H9 (cell line): ENCODE data around the gene POFUT1. TPM values are rescaled to one million over a fixed set of nuclear protein-coding genes. Genes with fewer than 3 reads are reported as not detected.

Source experiments
- DNase-seq: peaks from one replicate; pipeline ENCODE4 v3.0.0-alpha.2; 2017
- H2AFZ ChIP-seq: one replicate; pipeline ENCODE4 v1.6.1; 2013; ENCODE audit warnings: mild to moderate bottlenecking, low read length, control low read depth, moderate library complexity
- H2AK5ac ChIP-seq: 2 replicates; pipeline ENCODE4 v1.6.1; 2013; ENCODE audit warnings: low read length, control low read depth, mixed read lengths; ENCODE audit not compliant: insufficient read length
- H2BK120ac ChIP-seq: one replicate; pipeline ENCODE4 v1.6.1; 2013; ENCODE audit warnings: low read depth, mild to moderate bottlenecking, low read length, control low read depth, inconsistent platforms; ENCODE audit not compliant: poor library complexity, severe bottlenecking
- H2BK12ac ChIP-seq: 2 replicates; pipeline ENCODE4 v1.6.1; 2013; ENCODE audit warnings: low read length, control low read depth, mixed read lengths, low read depth; ENCODE audit not compliant: insufficient read length
- H2BK15ac ChIP-seq: 2 replicates; pipeline ENCODE4 v1.6.1; 2013; ENCODE audit warnings: low read depth, low read length, control low read depth
- H2BK20ac ChIP-seq: one replicate; pipeline ENCODE4 v1.6.1; 2013; ENCODE audit warnings: low read depth, mild to moderate bottlenecking, low read length, control low read depth, inconsistent platforms; ENCODE audit not compliant: poor library complexity, severe bottlenecking
- H2BK5ac ChIP-seq: 2 replicates; pipeline ENCODE4 v1.6.1; 2013; ENCODE audit warnings: low read length, control low read depth, mixed read lengths; ENCODE audit not compliant: insufficient read length
- H3K14ac ChIP-seq: 2 replicates; pipeline ENCODE4 v1.6.1; 2013; ENCODE audit warnings: low read length, control low read depth; ENCODE audit not compliant: insufficient read depth
- H3K18ac ChIP-seq: 2 replicates; pipeline ENCODE4 v1.6.1; 2013; ENCODE audit warnings: low read depth, mild to moderate bottlenecking, mixed read lengths, low read length, control low read depth; ENCODE audit not compliant: insufficient read length
- H3K23ac ChIP-seq: 2 replicates; pipeline ENCODE4 v1.6.1; 2013; ENCODE audit warnings: low read length, control low read depth, mixed read lengths, low read depth; ENCODE audit not compliant: insufficient read length
- H3K23me2 ChIP-seq: 2 replicates; pipeline ENCODE4 v1.6.1; 2013; ENCODE audit warnings: low read depth, mild to moderate bottlenecking, mixed read lengths, low read length, control low read depth; ENCODE audit not compliant: insufficient read length, poor library complexity, severe bottlenecking
- H3K27ac ChIP-seq: 2 replicates; pipeline ENCODE4 v1.5.1; 2013; ENCODE audit warnings: low read length, control low read depth, mixed read lengths, low read depth; ENCODE audit not compliant: insufficient read length
- H3K27me3 ChIP-seq: 2 replicates; pipeline ENCODE4 v1.6.1; 2013; ENCODE audit warnings: low read length, control low read depth, inconsistent platforms; ENCODE audit not compliant: insufficient read depth
- H3K4ac ChIP-seq: 2 replicates; pipeline ENCODE4 v1.6.1; 2013; ENCODE audit warnings: low read depth, mild to moderate bottlenecking, control low read depth, inconsistent platforms, low read length, moderate library complexity
- H3K4me1 ChIP-seq: 2 replicates; pipeline ENCODE4 v1.6.1; 2013; ENCODE audit warnings: low read length, control low read depth, inconsistent platforms; ENCODE audit not compliant: insufficient read depth
- H3K4me2 ChIP-seq: 2 replicates; pipeline ENCODE4 v1.6.1; 2013; ENCODE audit warnings: low read length, control low read depth, mixed read lengths; ENCODE audit not compliant: insufficient read length, insufficient read depth
- H3K56ac ChIP-seq: 2 replicates; pipeline ENCODE4 v1.6.1; 2013; ENCODE audit warnings: low read depth, mild to moderate bottlenecking, mixed read lengths, low read length, control low read depth; ENCODE audit not compliant: insufficient read length
- H3K79me1 ChIP-seq: 2 replicates; pipeline ENCODE4 v1.6.1; 2013; ENCODE audit warnings: low read depth, mild to moderate bottlenecking, moderate library complexity, low read length, control low read depth, inconsistent platforms; ENCODE audit not compliant: insufficient read depth, poor library complexity, severe bottlenecking
- H3K79me2 ChIP-seq: 2 replicates; pipeline ENCODE4 v1.6.1; 2013; ENCODE audit warnings: low read length, control low read depth, inconsistent platforms; ENCODE audit not compliant: insufficient read depth
- H3K9ac ChIP-seq: 2 replicates; pipeline ENCODE4 v1.6.1; 2013; ENCODE audit warnings: low read length, control low read depth, mixed read lengths; ENCODE audit not compliant: insufficient read length; ENCODE audit errors: extremely low read depth
- H3K9me3 ChIP-seq: one replicate; pipeline ENCODE4 v1.6.1; 2013; ENCODE audit warnings: low read depth, low read length, inconsistent platforms; ENCODE audit not compliant: control insufficient read depth
- H3T11ph ChIP-seq: one replicate; pipeline ENCODE4 v1.6.1; 2013; ENCODE audit warnings: mild to moderate bottlenecking, low read length, control low read depth, inconsistent platforms
- H4K20me1 ChIP-seq: one replicate; pipeline ENCODE4 v1.6.1; 2013; ENCODE audit not compliant: control insufficient read depth, insufficient read length, insufficient read depth
- H4K5ac ChIP-seq: 2 replicates; pipeline ENCODE4 v1.6.1; 2013; ENCODE audit warnings: low read depth, mild to moderate bottlenecking, mixed read lengths, low read length, control low read depth; ENCODE audit not compliant: insufficient read length
- H4K8ac ChIP-seq: replicated peaks from 2 replicates; pipeline ENCODE4 v1.6.1; 2013; ENCODE audit warnings: low read length, control low read depth, mixed read lengths, low read depth; ENCODE audit not compliant: insufficient read length
- H4K91ac ChIP-seq: 2 replicates; pipeline ENCODE4 v1.6.1; 2013; ENCODE audit warnings: low read depth, mild to moderate bottlenecking, moderate library complexity, mixed read lengths, low read length, control low read depth; ENCODE audit not compliant: insufficient read length
- H3K27ac Mint-ChIP-seq, 3 experiments: 2 replicates in 2 of 3; 3 replicates in 1 of 3; pipeline ENCODE4 v1.8.0; 2020 to 2021; ENCODE audit warnings: mixed read lengths in 3 of 3, mild to moderate bottlenecking in 1 of 3, moderate library complexity in 1 of 3
- H3K27me3 Mint-ChIP-seq: 2 replicates; pipeline ENCODE4 v1.8.0; 2021; ENCODE audit warnings: low read depth, mild to moderate bottlenecking, moderate library complexity, mixed read lengths
- H3K36me3 Mint-ChIP-seq, 3 experiments: 2 replicates in 2 of 3; 3 replicates in 1 of 3; pipeline ENCODE4 v1.8.0; 2020 to 2021; ENCODE audit warnings: low read depth in 3 of 3, mixed read lengths in 3 of 3; ENCODE audit not compliant: insufficient read depth in 1 of 3
- H3K4me1 Mint-ChIP-seq, 2 experiments: 2 replicates each; pipeline ENCODE4 v1.8.0; 2020; ENCODE audit warnings: mixed read lengths in 2 of 2
- H3K4me3 Mint-ChIP-seq, 2 experiments: 2 replicates in 1 of 2; 3 replicates in 1 of 2; pipeline ENCODE4 v1.8.0; 2020 to 2021; ENCODE audit warnings: mild to moderate bottlenecking in 2 of 2, mixed read lengths in 2 of 2, moderate library complexity in 1 of 2
- H3K9me3 Mint-ChIP-seq, 2 experiments: 2 replicates in 1 of 2; 3 replicates in 1 of 2; pipeline ENCODE4 v1.8.0; 2020; ENCODE audit warnings: mild to moderate bottlenecking in 2 of 2, mixed read lengths in 2 of 2, moderate library complexity in 1 of 2
- CTCF ChIP-seq: fragments of 200-600 bp; sonication (generic); conservative IDR thresholded peaks from 3 replicates; pipeline ENCODE4 v1.8.0; 2021; ENCODE audit warnings: antibody characterized with exemption, mild to moderate bottlenecking
- WGBS: extraction: QIAGEN DNeasy Blood & Tissue Kit; methylation state at CpG from one replicate; pipeline ENCODE4 v1.1.7; 2013; ENCODE audit warnings: missing lambda C conversion rate, low lambda C conversion rate, mixed read lengths; ENCODE audit not compliant: insufficient read length; ENCODE audit errors: extremely low coverage; 5-methylcytosine and 5-hydroxymethylcytosine counted together
- total RNA-seq: library from RNA; stranded (reverse); gene quantifications from 2 replicates; pipeline ENCODE4 v1.2.1, GENCODE V29; 2021

Gene POFUT1
- total RNA-seq, 1 experiment from 2014 or later: 41.2 TPM

GRCh38 chr20:32216179-32217142 lies 8.8 kb downstream of the POFUT1 start:
- Histone ChIP-seq H3K14ac (no peak overlapping the region), H3K79me1 (no peaks in the 10 kb centered on the region), H4K8ac (no peak overlapping the region), H3T11ph (no peak overlapping the region), H3K9me3 (no peaks in the 10 kb centered on the region), H3K23me2 (no peaks in the 10 kb centered on the region), H3K4ac (no peak overlapping the region), H3K4me1 (no peaks in the 10 kb centered on the region), H2AFZ (no peak overlapping the region), H2BK5ac (no peak overlapping the region), H3K27ac (no peak overlapping the region), H2BK15ac (no peak overlapping the region), H3K18ac (no peak overlapping the region), H3K9ac (no peak overlapping the region), H2BK20ac (no peak overlapping the region), H3K23ac (no peak overlapping the region), H2BK12ac (no peak overlapping the region), H4K20me1 (no peaks in the 10 kb centered on the region), H4K5ac (no peak overlapping the region), H4K91ac (no peak overlapping the region), H3K79me2 (no peaks in the 10 kb centered on the region), H2BK120ac (no peak overlapping the region), H3K56ac (no peak overlapping the region), H3K27me3 (no peaks in the 10 kb centered on the region), H3K4me2 (no peak overlapping the region), H2AK5ac (no peak overlapping the region)
- no peak for DNase-seq
- no peak overlapping the region for H3K4me3 Mint-ChIP-seq
- no peaks in the 10 kb centered on the region for H3K9me3 Mint-ChIP-seq
- H3K27me3 Mint-ChIP-seq: no peaks in the 10 kb centered on the region
- H3K36me3 Mint-ChIP-seq: peaks cover 16 to 80% (median 57%) of the 10 kb centered on the region in 3 experiments
- no peak overlapping the region; a peak in 1 of 7 replicates for H3K27ac Mint-ChIP-seq
- no CpG with 5 or more reads among the region's 13 CpGs for WGBS
- no peaks in the 10 kb centered on the region for H3K4me1 Mint-ChIP-seq
- no peak for TF ChIP-seq CTCF
